IMR-90 (cell line): ENCODE results near the gene TRDN. TPM values are rescaled to one million over a fixed set of nuclear protein-coding genes. Genes with fewer than 3 reads are reported as not detected.

Source experiments
- ATAC-seq: fragments of 200-7000 bp; cut with Tn5 transposase; 2 replicates; pipeline ENCODE4 v1.9.1; 2020; ENCODE audit warnings: low read depth, mild to moderate bottlenecking, moderate library complexity
- BruUV-seq: library from RNA; stranded (reverse); fragments of 400-500 nt; replicated peaks from 2 replicates; lab custom pipeline; 2021; lab: Mats Ljungman, UMichigan
- CTCF ChIA-PET: fragments of 300-600 bp; formaldehyde crosslinking; extraction: SDS; loops from one replicate; lab custom pipeline; 2021; ENCODE audit warnings: antibody characterized with exemption; lab: Yijun Ruan, JAX
- POLR2A ChIA-PET: fragments of 300-600 bp; sonication (Branson Sonifier 250); formaldehyde crosslinking; loops from one replicate; lab custom pipeline; 2022; ENCODE audit warnings: antibody characterized with exemption; ENCODE audit not compliant: unreplicated experiment; lab: Charles Lee
- DNase-seq: peaks from one replicate; pipeline ENCODE4 v3.0.0; 2013
- H2AFZ ChIP-seq: replicated peaks from 2 replicates; pipeline ENCODE3; 2013; ENCODE audit warnings: low read length, mild to moderate bottlenecking; ENCODE audit not compliant: poor library complexity
- H2AK5ac ChIP-seq: 2 replicates; pipeline ENCODE4 v1.6.1; 2013; ENCODE audit warnings: low read depth, low read length, inconsistent platforms
- H2AK9ac ChIP-seq: replicated peaks from 2 replicates; pipeline ENCODE3; 2013; ENCODE audit warnings: mild to moderate bottlenecking, low read depth, low read length, moderate library complexity; ENCODE audit not compliant: poor library complexity
- H2BK120ac ChIP-seq: 2 replicates; pipeline ENCODE4 v1.6.1; 2013; ENCODE audit warnings: low read depth, low read length, inconsistent platforms
- H2BK15ac ChIP-seq: 3 replicates; pipeline ENCODE4 v1.6.1; 2013; ENCODE audit warnings: low read depth, low read length, inconsistent platforms
- H2BK20ac ChIP-seq: 2 replicates; pipeline ENCODE4 v1.6.1; 2013; ENCODE audit warnings: low read depth, mild to moderate bottlenecking, inconsistent platforms, low read length, moderate library complexity
- H2BK5ac ChIP-seq: 2 replicates; pipeline ENCODE4 v1.6.1; 2013; ENCODE audit warnings: mild to moderate bottlenecking, low read depth, low read length, inconsistent platforms; ENCODE audit not compliant: poor library complexity, severe bottlenecking
- H3K14ac ChIP-seq: replicated peaks from 2 replicates; pipeline ENCODE4 v1.6.1; 2013; ENCODE audit warnings: low read depth, low read length, inconsistent platforms
- H3K18ac ChIP-seq: 2 replicates; pipeline ENCODE4 v1.6.1; 2013; ENCODE audit warnings: low read depth, low read length, control low read depth
- H3K23ac ChIP-seq: 2 replicates; pipeline ENCODE4 v1.6.1; 2013; ENCODE audit warnings: low read depth, low read length, inconsistent platforms
- H3K27ac ChIP-seq: 2 replicates; pipeline ENCODE4 v1.5.1; 2013; ENCODE audit warnings: mild to moderate bottlenecking, control low read depth, low read length; ENCODE audit not compliant: insufficient read depth
- H3K27me3 ChIP-seq: 2 replicates; pipeline ENCODE4 v1.6.1; 2013; ENCODE audit warnings: low read length; ENCODE audit not compliant: control insufficient read depth, insufficient read depth
- H3K36me3 ChIP-seq: 2 replicates; pipeline ENCODE4 v1.6.1; 2013; ENCODE audit warnings: low read length, mixed read lengths; ENCODE audit not compliant: control insufficient read depth, insufficient read depth
- H3K4ac ChIP-seq: 2 replicates; pipeline ENCODE4 v1.6.1; 2013; ENCODE audit warnings: low read depth, low read length, inconsistent platforms
- H3K4me1 ChIP-seq: 2 replicates; pipeline ENCODE4 v1.6.1; 2013; ENCODE audit warnings: low read length, mixed read lengths; ENCODE audit not compliant: control insufficient read depth, insufficient read depth
- H3K4me2 ChIP-seq: 2 replicates; pipeline ENCODE4 v1.6.1; 2013; ENCODE audit warnings: low read depth, mild to moderate bottlenecking, control low read depth, low read length, moderate library complexity
- H3K4me3 ChIP-seq: 2 replicates; pipeline ENCODE4 v1.5.1; 2013; ENCODE audit warnings: low read depth, mild to moderate bottlenecking, control low read depth, low read length, moderate library complexity; ENCODE audit not compliant: insufficient read depth
- H3K56ac ChIP-seq: 2 replicates; pipeline ENCODE4 v1.6.1; 2013; ENCODE audit warnings: low read length, inconsistent platforms; ENCODE audit not compliant: insufficient read depth; ENCODE audit errors: extremely low read depth
- H3K79me1 ChIP-seq, 2 experiments: 2 replicates each; pipeline ENCODE4 v1.6.1; 2013; ENCODE audit warnings: low read length in 2 of 2, inconsistent platforms in 1 of 2, low read depth in 1 of 2
- H3K9ac ChIP-seq: 2 replicates; pipeline ENCODE4 v1.6.1; 2013; ENCODE audit warnings: low read depth, low read length, control low read depth
- H3K9me1 ChIP-seq: 2 replicates; pipeline ENCODE4 v1.6.1; 2013; ENCODE audit warnings: low read length, inconsistent platforms; ENCODE audit not compliant: insufficient read depth
- H3K9me3 ChIP-seq: 2 replicates; pipeline ENCODE4 v1.6.1; 2013; ENCODE audit warnings: low read length; ENCODE audit not compliant: control insufficient read depth, insufficient read depth
- H4K20me1 ChIP-seq: 2 replicates; pipeline ENCODE4 v1.6.1; 2013; ENCODE audit warnings: low read length, inconsistent platforms; ENCODE audit not compliant: insufficient read depth
- H4K5ac ChIP-seq: 2 replicates; pipeline ENCODE4 v1.6.1; 2013; ENCODE audit warnings: mild to moderate bottlenecking, low read depth, low read length, control low read depth
- H4K8ac ChIP-seq, 2 experiments: 2 replicates each; pipeline ENCODE4 v1.6.1; 2013; ENCODE audit warnings: low read depth in 2 of 2, low read length in 2 of 2, control low read depth in 1 of 2, inconsistent platforms in 1 of 2
- H4K91ac ChIP-seq: 2 replicates; pipeline ENCODE4 v1.6.1; 2013; ENCODE audit warnings: low read depth, low read length, inconsistent platforms; ENCODE audit not compliant: insufficient read depth
- BHLHE40 ChIP-seq: fragments of 150-350 bp; IDR thresholded peaks from 2 replicates; pipeline ENCODE4 v1.6.1; 2016; ENCODE audit warnings: mild to moderate bottlenecking, low read depth, low read length
- CEBPB ChIP-seq: IDR thresholded peaks from 2 replicates; pipeline ENCODE4 v1.6.1; 2012; ENCODE audit warnings: low read depth, low read length, improper control_type of control experiment
- FOS ChIP-seq: fragments of 150-350 bp; IDR thresholded peaks from 2 replicates; pipeline ENCODE4 v1.6.1; 2016; ENCODE audit warnings: low read depth, low read length
- MAZ ChIP-seq: IDR thresholded peaks from 2 replicates; pipeline ENCODE4 v1.6.1; 2012; ENCODE audit warnings: low read depth, mild to moderate bottlenecking, low read length, improper control_type of control experiment, moderate library complexity, borderline replicate concordance
- MXI1 ChIP-seq: IDR thresholded peaks from 2 replicates; pipeline ENCODE4 v1.6.1; 2012; ENCODE audit warnings: low read depth, mild to moderate bottlenecking, low read length, moderate library complexity, borderline replicate concordance
- POLR2A ChIP-seq: IDR thresholded peaks from 2 replicates; pipeline ENCODE4 v1.6.1; 2012; ENCODE audit warnings: mild to moderate bottlenecking, low read depth, low read length
- RAD21 ChIP-seq: IDR thresholded peaks from 2 replicates; pipeline ENCODE4 v1.6.1; 2012; ENCODE audit warnings: low read length, improper control_type of control experiment
- RCOR1 ChIP-seq: IDR thresholded peaks from 2 replicates; pipeline ENCODE4 v1.6.1; 2012; ENCODE audit warnings: mild to moderate bottlenecking, low read length, improper control_type of control experiment; ENCODE audit not compliant: insufficient replicate concordance
- WGBS, 2 experiments: methylation state at CpG; one replicate each; pipeline versions ENCODE4 v1.1.5 to v1.1.7; 2013; ENCODE audit warnings: missing lambda C conversion rate in 2 of 2; ENCODE audit not compliant: insufficient read length in 1 of 2; ENCODE audit errors: extremely low coverage in 2 of 2; 5-methylcytosine and 5-hydroxymethylcytosine counted together
- dilution Hi-C: fragments of 300-500 bp; cut with HindIII; formaldehyde crosslinking; loops from one replicate; pipeline ENCODE4 v1.14.3; 2018; ENCODE audit warnings: low sequenced_read_pairs; ENCODE audit not compliant: unreplicated experiment
- in situ Hi-C: fragments of 300-500 bp; cut with MboI; formaldehyde crosslinking; loops from 3 replicates; pipeline ENCODE4 v1.14.3; 2019; ENCODE audit warnings: low sequenced_read_pairs, inconsistent platforms, mixed read lengths
- intact Hi-C: fragments of 100-400 bp; cut with micrococcal nuclease; formaldehyde crosslinking; loops from 2 replicates; pipeline ENCODE4 v1.10.0; 2022
- polyA plus RNA-seq, 3 experiments: library from polyadenylated mRNA; depleted of rRNA; stranded (reverse); fragments of >200 nt; gene quantifications; 2 replicates each; pipeline ENCODE4 v1.2.3, GENCODE V29; 2012; ENCODE audit warnings: low replicate concordance in 1 of 3
- total RNA-seq: library from RNA; depleted of rRNA; stranded (reverse); fragments of >200 nt; gene quantifications from 2 replicates; pipeline ENCODE4 v1.2.3, GENCODE V29; 2012
- TF ChIP-seq, protein P1 (sequence below): fragments of 150-350 bp; IDR thresholded peaks from 2 replicates; pipeline ENCODE4 v1.6.1; 2017; ENCODE audit warnings: mild to moderate bottlenecking, antibody characterized with exemption, low read length, low read depth
- TF ChIP-seq, protein P2 (sequence below): fragments of 150-350 bp; IDR thresholded peaks from 2 replicates; pipeline ENCODE4 v1.6.1; 2016; ENCODE audit warnings: low read depth, mild to moderate bottlenecking, low read length, moderate library complexity, borderline replicate concordance
- TF ChIP-seq, protein P3 (sequence below): conservative IDR thresholded peaks from 2 replicates; pipeline ENCODE4 v1.5.1; 2012; ENCODE audit warnings: mild to moderate bottlenecking, low read depth, low read length, improper control_type of control experiment

The TRDN gene
- total and polyA plus RNA-seq, 2 of the 4 experiments (the other 2 are of a cell fraction): not detected

DNA sequence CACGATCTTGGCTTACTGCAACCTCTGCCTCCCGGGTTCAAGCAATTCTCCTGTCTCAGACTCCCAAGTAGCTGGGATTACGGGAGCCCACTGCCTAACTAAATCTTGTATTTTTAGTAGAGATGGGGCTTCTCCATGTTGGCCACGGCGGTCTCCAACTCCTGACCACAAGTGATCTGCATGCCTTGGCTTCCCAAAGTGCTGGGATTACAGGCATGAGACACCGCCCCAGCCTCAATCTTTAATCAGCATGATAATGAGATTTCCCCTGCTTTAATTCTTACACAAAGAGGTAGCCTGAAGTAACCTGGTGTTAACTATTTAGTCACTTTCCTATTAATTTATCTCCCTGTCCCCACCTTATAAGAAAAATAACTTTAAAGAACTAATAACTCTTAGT is 31.3 kb upstream of the TRDN start:
- Histone ChIP-seq H4K5ac (no peak overlapping the region), H3K56ac (no peak overlapping the region), H3K4me1 (no peaks in the 10 kb centered on the region), H3K79me1 (no peaks in the 10 kb centered on the region), H2AK5ac (no peak overlapping the region), H2BK5ac (no peak overlapping the region), H3K9ac (no peak overlapping the region), H2BK15ac (no peak overlapping the region), H3K27me3 (no peaks in the 10 kb centered on the region), H2AFZ (no peak overlapping the region), H3K18ac (no peak overlapping the region), H4K20me1 (no peaks in the 10 kb centered on the region), H3K14ac (no peak overlapping the region), H4K91ac (no peak overlapping the region), H3K27ac (no peak overlapping the region), H4K8ac (no peak overlapping the region), H3K4me3 (no peak overlapping the region), H3K23ac (no peak overlapping the region), H3K9me1 (no peaks in the 10 kb centered on the region), H3K36me3 (no peaks in the 10 kb centered on the region), H2AK9ac (no peak overlapping the region), H2BK20ac (no peak overlapping the region), H3K4ac (no peak overlapping the region), H3K4me2 (no peak overlapping the region), H3K9me3 (peaks cover 2% of the 10 kb centered on the region; the same call in 1 of the 2 replicates), H2BK120ac (no peak overlapping the region)
- intact Hi-C loops (no loop called here), in situ Hi-C loops (no loop called here), dilution Hi-C loops (no loop called here)
- ATAC-seq (no peak), DNase-seq (no peak)
- BruUV-seq: no TSS peak
- ChIA-PET POLR2A (no interaction called here), CTCF (no interaction called here)
- WGBS, 2 experiments: no CpG with 5 or more reads among the region's 6 CpGs
- TF ChIP-seq MXI1: no peak
- TF ChIP-seq, protein P1, sequence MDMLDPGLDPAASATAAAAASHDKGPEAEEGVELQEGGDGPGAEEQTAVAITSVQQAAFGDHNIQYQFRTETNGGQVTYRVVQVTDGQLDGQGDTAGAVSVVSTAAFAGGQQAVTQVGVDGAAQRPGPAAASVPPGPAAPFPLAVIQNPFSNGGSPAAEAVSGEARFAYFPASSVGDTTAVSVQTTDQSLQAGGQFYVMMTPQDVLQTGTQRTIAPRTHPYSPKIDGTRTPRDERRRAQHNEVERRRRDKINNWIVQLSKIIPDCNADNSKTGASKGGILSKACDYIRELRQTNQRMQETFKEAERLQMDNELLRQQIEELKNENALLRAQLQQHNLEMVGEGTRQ: no peak
- no peak for TF ChIP-seq BHLHE40
- TF ChIP-seq FOS: no peak
- no peak for TF ChIP-seq RCOR1
- TF ChIP-seq POLR2A: no peak
- TF ChIP-seq RAD21: no peak
- no peak for TF ChIP-seq MAZ
- TF ChIP-seq, protein P2, sequence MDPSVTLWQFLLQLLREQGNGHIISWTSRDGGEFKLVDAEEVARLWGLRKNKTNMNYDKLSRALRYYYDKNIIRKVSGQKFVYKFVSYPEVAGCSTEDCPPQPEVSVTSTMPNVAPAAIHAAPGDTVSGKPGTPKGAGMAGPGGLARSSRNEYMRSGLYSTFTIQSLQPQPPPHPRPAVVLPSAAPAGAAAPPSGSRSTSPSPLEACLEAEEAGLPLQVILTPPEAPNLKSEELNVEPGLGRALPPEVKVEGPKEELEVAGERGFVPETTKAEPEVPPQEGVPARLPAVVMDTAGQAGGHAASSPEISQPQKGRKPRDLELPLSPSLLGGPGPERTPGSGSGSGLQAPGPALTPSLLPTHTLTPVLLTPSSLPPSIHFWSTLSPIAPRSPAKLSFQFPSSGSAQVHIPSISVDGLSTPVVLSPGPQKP: no peak
- TF ChIP-seq CEBPB: no peak
- TF ChIP-seq, protein P3, sequence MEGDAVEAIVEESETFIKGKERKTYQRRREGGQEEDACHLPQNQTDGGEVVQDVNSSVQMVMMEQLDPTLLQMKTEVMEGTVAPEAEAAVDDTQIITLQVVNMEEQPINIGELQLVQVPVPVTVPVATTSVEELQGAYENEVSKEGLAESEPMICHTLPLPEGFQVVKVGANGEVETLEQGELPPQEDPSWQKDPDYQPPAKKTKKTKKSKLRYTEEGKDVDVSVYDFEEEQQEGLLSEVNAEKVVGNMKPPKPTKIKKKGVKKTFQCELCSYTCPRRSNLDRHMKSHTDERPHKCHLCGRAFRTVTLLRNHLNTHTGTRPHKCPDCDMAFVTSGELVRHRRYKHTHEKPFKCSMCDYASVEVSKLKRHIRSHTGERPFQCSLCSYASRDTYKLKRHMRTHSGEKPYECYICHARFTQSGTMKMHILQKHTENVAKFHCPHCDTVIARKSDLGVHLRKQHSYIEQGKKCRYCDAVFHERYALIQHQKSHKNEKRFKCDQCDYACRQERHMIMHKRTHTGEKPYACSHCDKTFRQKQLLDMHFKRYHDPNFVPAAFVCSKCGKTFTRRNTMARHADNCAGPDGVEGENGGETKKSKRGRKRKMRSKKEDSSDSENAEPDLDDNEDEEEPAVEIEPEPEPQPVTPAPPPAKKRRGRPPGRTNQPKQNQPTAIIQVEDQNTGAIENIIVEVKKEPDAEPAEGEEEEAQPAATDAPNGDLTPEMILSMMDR: no peak
